HG03066 (cell line): Measurements from ENCODE around the gene TSC22D4.
A peak's percentile ranks its signal among the peaks of the same experiment; 100 is the strongest.
"Not testable (repeated sequence)": the region's sequence is repeated elsewhere in the genome, so short reads cannot be mapped to it uniquely, and the experiment has no call there.

Source experiments
- ATAC-seq: cut with Tn5 transposase; IDR thresholded peaks from one replicate; pipeline ENCODE4 v1.9.1; 2021; ENCODE audit warnings: low read depth; ENCODE audit not compliant: unreplicated experiment

TSC22D4 gene

GRCh38 chr7:100447363-100447762 is 31.7 kb downstream of the TSC22D4 start:
- ATAC-seq: not testable (repeated sequence)

DNA sequence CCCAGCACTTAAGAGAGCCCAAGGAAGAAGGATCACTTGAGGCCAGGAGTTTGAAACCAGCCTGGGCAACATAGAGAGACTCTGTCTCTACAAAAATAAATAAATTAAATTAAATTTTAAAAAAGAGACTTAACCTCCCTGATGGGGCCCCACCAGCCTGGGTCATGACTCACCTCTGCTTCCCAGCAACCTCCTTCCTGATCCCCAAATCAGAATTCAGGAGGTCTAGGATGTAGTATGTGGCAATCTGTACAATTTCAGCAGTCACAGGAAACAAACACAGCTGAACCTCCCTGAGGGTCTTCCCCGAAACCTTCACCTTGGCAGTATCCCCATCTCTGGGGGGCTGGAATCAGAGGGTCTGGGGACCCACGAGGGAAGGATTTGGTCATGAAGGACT is 33.0 kb downstream of the TSC22D4 start:
- no peak for ATAC-seq

GRCh38 chr7:100444311-100445278 is 34.4 kb downstream of the TSC22D4 start:
- ATAC-seq: no peak

DNA sequence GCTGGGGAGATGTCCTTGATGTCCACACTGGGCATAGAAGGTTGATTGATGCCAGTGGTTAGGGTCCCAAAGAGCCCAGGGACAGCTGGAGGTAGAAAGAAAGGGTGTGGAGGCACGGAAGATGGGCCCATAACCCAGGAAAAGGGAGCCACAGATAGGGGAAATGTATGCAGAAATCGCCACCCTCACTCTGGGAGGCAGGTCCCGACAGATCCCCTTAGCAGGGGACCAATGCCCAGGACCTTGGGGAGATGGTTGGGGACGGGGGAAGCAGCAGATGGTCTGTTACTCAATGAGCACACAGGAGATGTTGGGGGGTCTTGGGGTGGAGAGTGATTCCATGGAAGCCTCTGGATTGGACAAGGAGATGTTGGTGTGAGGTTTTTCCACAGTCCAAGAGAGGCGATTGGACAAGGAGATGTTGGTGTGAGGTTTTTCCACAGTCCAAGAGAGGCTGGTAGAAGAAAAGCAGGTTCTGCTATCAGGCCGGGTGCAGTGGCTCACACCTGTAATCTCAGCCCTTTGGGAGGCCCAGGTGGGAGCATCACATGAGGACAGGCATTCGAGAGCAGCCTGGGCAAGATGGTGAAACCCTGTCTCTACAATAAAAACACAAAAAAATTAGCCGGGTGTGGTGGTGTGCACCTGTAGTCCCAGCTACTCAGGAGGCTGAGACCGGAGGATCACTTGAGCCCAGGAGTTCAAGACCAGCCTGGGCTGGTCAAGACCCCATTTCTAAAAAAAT is 35.7 kb downstream of the TSC22D4 start:
- no peak for ATAC-seq

DNA sequence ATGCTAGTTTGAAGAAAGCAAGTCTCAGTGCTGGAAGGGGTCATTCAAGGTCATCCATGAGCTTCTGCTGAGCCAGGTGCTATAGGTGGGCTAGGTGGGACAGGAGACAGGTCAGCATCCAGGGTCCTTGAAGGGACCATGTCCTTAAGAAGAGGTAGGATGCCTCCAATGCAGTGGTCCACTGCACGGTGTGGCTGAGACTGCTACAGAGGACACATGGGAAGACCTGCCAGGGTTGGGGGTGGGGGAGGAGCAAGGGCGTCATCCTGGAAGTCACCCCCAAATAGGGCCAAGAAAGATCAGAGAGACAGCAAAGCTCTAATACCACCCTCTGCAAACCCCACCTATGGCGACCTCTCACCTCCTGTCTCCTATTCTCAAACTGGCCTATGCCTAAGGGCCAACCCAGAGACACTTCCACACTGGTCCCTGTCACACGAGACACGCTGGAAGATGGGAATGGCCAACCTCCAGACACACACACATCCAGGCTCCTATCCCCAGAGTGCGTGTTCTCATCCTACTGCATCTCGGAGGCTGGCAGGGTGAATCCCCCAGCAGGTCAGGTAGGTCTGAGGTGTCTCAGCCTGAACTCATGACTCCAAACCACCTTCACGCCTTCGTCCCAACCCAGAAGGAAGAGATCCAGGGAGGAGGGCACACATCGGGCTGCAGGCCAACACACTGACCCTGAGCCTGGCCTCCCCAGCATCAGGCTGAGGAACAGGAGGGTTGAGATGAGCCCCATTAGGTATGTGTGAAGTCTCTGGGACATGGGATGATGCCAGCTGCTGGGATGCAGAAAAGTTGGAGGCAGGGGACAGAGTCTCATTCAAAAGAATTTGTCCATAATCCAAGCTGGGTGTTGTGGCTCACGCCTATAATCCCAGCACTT is 37.1 kb downstream of the TSC22D4 start:
- no peak for ATAC-seq

DNA sequence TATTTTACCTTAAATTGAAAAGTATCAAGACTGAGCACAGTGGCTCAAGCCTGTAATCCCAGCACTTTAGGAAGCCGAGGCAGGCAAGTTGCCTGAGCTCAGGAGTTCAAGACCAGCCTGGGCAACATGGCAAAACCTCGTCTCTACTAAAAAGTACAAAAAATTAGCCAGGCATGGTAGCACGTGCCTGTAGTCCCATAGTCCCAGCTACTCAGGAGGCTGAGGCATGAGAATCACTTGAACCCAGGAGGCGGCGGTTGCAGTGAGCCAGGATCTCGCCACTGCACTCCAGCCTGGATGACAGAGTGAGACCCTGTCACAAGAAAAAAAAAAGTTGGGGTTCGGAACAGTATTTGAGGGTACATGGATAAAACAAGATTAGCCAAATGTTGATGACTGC is 39.8 kb downstream of the TSC22D4 start:
- ATAC-seq: not testable (repeated sequence)

DNA sequence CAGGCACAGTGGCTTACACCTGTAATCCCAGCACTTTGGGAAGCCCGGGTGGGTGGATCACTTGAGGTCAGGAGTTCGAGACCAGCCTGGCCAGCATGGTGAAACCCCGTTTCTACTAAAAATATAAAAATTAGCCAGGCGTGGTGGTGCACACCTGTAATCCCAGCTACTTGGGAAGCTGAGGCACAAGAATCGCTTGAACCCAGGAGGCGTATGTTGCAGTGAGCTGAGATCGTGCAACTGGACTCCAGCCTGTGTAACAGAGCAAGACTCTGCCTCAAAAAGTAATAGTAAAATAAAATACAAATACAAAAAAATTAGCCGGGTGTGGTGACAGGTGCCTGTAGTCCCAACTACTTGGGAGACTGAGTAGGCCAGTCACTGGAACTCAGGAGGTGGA is 40.3 kb downstream of the TSC22D4 start:
- not testable (repeated sequence) for ATAC-seq

- ATAC-seq: no peak
Measured at GRCh38 chr7:100438172-100438571, 40.8 kb downstream of the TSC22D4 start.

- ATAC-seq: no peak
Measured at GRCh38 chr7:100437150-100438100, 41.6 kb downstream of the TSC22D4 start.

DNA sequence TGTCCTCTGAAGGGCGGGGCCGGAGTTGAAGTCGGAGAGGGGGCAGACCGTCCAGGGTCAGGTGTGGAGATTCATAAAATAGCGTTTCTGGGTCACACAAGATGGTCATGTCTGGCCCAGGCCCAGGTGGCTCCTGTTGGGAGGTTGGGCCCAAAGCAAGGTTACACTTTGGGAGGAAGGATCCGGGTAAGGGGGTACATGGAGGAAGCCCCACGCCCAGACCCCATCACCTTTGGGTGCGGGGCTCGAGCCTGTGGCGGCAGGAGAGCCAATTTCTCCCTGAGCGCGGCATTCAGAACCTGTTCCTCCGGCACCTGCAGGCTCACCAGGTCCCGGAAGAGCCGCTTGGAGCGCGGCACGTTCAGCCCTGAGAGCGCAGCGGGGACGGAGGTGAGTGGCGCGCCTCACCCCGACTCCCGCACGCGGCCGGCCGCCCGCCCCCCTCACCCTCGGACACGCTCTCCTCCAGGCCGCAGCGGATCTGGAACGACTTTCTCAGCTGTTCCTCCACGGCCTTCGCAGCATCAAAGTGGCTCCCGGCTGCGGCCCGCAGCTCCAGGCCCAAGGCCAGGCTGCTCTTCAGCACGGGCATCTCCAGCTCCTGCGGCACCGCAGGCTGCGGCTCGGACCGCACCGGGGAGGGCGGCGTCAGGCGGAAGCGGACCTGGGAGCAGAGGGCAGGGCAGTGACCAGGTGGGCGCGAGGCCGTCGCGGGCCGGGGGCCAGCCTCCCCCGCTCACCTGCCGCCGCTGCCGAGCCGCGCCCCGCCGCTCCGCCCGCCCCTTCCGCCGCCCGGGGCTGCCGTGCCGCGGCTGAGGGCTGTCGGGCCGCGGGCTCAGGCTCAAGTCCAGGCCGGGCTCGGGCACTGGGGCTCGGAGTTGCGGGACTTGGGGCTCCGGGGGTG is 43.4 kb downstream of the TSC22D4 start:
- ATAC-seq: peak; percentile 30

DNA sequence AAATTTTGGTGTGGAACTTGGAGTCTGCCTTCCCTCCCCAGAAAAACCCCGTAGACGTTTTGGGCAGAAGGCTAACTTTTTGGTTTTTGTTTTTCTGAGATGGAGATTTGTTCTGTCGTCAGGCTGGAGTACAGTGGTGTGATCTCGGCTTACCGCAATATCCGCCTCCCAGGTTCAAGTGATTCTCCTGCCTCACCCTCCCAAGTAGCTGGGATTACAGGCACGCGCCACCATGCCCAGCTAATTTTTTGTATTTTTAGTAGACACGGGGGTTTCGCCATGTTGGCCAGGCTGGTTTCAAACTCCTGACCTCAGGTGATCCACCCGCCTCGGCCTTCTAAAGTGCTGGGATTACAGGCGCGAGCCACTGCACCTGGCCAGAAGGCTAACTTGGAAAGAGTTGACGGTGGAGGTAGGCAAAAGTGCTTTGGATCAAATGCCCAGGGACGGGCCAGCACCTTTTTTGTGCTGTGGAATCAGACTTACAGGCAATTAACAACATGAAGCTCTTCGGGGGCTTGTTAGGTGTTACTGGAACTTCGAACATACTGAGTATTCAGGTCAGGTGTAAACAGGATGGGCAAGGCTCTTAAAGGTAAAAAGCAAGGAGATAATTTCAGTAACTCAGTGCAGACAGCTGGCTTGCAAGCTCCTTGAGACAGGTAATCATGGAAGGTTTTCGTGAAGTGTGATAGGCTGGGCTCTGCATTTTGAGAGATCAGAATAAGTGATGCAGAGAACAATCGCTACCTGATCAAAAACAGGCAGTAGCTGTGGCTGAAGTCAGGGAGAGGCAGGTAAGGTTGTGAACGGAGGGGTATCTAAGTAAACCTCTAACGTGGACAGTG is 44.5 kb downstream of the TSC22D4 start:
- ATAC-seq: no peak

DNA sequence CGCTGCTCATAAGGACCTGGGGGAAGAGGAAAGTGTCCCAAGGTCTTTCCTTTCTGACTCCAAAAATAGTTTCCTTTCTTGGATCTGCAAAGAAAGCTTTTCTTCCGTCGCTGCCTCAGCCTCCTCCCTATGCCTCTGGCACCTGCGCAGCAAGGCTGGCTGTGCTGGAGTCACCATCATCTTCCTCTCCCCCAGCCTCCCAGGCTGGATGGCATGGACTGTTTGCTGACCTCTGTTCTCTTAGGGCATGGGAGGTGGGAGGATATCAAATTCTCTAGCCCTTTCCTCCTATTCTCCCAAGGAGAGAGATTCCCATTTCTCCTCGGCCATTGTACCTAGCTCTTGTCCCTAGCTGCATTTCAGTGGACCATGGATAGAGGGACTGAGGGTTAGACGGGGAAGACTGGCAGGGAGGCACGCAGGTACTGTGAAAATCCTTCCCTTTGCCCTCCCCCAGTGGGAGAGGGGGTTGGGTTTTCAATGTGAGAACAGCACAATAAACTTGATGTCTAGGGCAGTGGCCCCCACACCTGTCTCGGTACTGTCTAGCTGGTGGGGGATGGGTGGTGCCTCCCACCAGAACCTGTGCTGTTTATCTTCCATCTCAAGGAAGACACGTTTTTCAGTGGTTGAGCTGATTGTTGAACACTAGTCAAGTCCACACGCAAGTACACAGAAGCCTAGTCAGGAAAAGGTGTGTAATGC is 45.3 kb downstream of the TSC22D4 start:
- no peak for ATAC-seq

- ATAC-seq: no peak
Measured at GRCh38 chr7:100433276-100433591, 45.8 kb downstream of the TSC22D4 start.

DNA sequence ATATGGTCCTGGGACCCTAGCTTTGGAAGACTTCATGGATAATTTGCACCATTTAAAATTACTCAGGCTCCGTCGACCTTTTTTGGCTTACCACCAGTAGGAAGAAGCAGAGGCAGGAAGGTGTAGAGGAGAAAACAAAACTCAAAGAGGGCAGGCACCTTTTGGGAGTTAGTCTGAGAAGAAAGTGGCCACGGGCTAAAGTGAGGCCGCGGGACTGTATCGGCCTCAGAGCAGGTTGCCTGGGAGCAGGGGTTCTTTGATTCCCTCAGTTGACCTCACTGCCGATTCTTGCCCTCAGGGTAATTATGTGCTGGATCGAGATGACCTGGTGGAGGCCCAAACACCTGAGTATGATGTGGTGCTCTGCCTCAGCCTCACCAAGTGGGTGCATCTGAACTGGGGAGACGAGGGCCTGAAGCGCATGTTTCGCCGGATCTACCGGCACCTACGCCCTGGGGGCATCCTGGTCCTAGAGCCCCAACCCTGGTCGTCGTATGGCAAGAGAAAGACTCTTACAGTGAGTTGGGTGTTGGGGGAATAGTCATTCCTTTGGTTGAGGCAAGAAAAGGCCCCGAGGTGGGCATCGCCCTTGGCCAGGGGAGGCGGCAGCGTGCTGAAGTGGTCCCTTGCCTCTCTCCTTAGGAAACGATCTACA is 46.3 kb downstream of the TSC22D4 start:
- no peak for ATAC-seq

DNA sequence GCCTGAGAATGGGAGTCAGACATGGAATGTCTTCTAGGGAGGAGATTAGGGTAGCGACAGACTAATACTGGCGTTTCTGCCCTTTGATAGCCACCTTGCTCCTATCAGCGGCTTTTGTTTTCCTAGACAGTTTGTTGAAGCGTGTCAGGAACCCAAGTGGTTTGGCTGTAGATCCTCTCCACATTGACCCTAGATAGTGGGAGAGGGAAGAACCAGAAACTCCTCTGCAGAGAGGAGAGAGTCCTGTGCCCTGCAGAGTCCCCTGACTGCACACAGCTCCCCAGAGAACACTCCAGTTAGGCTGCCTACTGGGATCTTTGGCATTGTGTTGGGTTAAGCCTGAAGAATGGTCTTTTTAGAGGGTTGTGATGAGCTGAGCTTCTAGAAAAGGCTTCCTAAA is 47.0 kb downstream of the TSC22D4 start:
- no peak for ATAC-seq

DNA sequence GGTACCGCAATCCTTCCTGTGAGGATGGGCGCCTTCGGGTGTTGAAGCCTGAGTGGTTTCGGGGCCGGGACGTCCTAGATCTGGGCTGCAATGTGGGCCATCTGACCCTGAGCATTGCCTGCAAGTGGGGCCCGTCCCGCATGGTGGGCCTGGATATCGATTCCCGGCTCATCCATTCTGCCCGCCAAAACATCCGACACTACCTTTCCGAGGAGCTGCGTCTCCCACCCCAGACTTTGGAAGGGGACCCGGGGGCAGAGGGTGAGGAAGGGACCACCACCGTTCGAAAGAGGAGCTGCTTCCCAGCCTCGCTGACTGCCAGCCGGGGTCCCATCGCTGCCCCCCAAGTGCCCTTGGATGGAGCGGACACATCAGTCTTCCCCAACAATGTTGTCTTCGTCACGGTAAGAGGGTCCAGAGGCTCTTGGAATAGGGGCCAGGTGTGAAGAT is 47.7 kb downstream of the TSC22D4 start:
- ATAC-seq: no peak
